ENCODE results near the gene PSMB1. TPM values are rescaled to one million over a fixed set of nuclear protein-coding genes. Genes with fewer than 3 reads are reported as not detected.

PSMB1 gene
- total RNA-seq, 1 donor = 265 TPM

DNA sequence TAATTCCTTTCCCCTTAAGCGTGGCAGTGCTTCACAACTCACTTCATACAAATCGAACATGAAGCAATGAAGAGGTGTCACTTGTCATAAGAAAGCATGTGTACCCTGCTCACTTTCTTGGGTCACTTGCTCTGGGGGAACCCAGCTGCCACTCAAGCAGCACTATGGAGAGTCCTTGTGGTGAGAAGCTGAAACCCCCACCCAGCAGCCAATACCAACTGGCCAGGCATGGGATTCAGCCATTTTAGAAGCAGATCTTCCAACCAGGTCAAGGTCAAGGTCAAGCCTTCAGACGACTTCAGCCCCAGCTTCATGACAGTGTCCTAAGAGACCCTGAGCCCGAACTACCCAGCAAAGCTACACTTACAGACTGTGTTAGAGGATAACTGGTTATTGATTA is 62.8 kb downstream of the PSMB1 start:
- Histone ChIP-seq H3K27me3 (ENCODE audit: insufficient read depth, low read length) (no peaks in the 10 kb centered on the region), H2AFZ (ENCODE audit: low read length) (no peak overlapping the region), H3K4me2 (ENCODE audit: insufficient read depth, low read length) (no peak overlapping the region), H3K79me2 (ENCODE audit: insufficient read depth, low read length) (no peaks in the 10 kb centered on the region), H3K4me3 (ENCODE audit: insufficient read depth, low read length) (no peak overlapping the region), H3K9me3 (ENCODE audit: low read depth, low read length) (no peaks in the 10 kb centered on the region), H3K4me1 (ENCODE audit: insufficient read depth, low read length) (no peaks in the 10 kb centered on the region), H3K36me3 (ENCODE audit: insufficient read depth, low read length) (no peaks in the 10 kb centered on the region), H4K20me1 (ENCODE audit: insufficient read depth, low read length) (no peaks in the 10 kb centered on the region), H3K27ac (ENCODE audit: low read depth, low read length) (no peak overlapping the region)
- TF ChIP-seq, protein P1, sequence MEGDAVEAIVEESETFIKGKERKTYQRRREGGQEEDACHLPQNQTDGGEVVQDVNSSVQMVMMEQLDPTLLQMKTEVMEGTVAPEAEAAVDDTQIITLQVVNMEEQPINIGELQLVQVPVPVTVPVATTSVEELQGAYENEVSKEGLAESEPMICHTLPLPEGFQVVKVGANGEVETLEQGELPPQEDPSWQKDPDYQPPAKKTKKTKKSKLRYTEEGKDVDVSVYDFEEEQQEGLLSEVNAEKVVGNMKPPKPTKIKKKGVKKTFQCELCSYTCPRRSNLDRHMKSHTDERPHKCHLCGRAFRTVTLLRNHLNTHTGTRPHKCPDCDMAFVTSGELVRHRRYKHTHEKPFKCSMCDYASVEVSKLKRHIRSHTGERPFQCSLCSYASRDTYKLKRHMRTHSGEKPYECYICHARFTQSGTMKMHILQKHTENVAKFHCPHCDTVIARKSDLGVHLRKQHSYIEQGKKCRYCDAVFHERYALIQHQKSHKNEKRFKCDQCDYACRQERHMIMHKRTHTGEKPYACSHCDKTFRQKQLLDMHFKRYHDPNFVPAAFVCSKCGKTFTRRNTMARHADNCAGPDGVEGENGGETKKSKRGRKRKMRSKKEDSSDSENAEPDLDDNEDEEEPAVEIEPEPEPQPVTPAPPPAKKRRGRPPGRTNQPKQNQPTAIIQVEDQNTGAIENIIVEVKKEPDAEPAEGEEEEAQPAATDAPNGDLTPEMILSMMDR (IDR thresholded peaks at IDR 0.05; ENCODE audit: extremely low read depth, low read depth, low read length) = no peak
- no peak for DNase-seq (ENCODE audit: insufficient read length, low spot score, missing footprints)

DNA sequence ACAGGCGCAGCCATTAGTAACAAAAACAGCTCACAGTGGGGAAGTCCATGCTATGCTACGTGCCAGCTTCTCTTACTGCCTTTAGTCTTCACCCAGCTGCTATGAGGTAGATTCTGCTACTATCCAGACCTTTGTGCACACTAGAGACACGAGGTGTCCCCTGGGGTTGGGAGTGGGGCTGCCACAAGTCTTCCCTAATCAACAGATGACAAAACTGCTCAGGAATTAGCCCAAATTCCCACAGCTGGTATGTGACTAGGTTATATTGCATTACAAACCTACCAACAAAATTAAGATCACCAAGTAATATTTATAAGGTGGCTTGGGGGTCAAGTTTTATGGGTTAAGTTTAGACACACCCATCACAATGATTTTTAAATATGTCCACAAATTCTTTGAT is 63.3 kb downstream of the PSMB1 start:
- no peaks in the 10 kb centered on the region for H3K9me3 ChIP-seq (ENCODE audit: low read depth, low read length)
- H3K79me2 ChIP-seq (ENCODE audit: insufficient read depth, low read length) = no peaks in the 10 kb centered on the region
- no peak overlapping the region for H3K4me2 ChIP-seq (ENCODE audit: insufficient read depth, low read length)
- no peaks in the 10 kb centered on the region for H3K27me3 ChIP-seq (ENCODE audit: insufficient read depth, low read length)
- no peaks in the 10 kb centered on the region for H3K36me3 ChIP-seq (ENCODE audit: insufficient read depth, low read length)
- no peaks in the 10 kb centered on the region for H4K20me1 ChIP-seq (ENCODE audit: insufficient read depth, low read length)
- no peak overlapping the region for H2AFZ ChIP-seq (ENCODE audit: low read length)
- no peak overlapping the region for H3K27ac ChIP-seq (ENCODE audit: low read depth, low read length)
- no peak overlapping the region for H3K4me3 ChIP-seq (ENCODE audit: insufficient read depth, low read length)
- TF ChIP-seq, protein P1 (IDR thresholded peaks at IDR 0.05; ENCODE audit: extremely low read depth, low read depth, low read length) = no peak
- no peak for DNase-seq (ENCODE audit: insufficient read length, low spot score, missing footprints)
- H3K4me1 ChIP-seq (ENCODE audit: insufficient read depth, low read length) = no peaks in the 10 kb centered on the region

DNA sequence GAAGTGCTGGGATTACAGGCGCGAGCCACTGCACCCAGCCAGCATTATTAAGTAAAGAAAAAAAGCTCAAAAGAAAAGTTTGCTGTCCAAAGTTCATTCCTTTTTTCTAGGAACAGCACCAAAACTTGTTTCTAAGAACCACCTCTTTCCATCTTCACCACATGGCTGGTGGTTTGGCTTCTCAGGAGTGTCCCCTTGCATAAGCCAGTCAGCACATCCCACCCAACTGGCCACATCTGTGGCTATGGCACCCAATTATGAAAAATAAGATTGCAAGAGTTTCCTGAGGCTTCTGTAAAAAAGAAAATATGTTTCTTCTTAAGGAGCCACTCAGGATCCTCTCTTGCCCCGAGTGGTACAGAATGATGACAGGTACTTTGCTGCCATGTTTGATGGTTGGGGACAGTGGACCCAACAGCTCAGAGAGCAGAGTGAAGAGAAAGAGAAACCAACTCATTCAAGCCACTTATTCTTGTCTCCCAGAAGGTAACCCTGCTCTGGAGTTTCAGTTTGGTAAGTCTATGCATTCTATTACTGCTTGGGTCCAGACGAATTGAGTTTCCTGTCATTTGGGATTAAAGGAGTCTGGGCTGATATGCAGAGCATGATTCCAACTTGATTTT is 65.3 kb downstream of the PSMB1 start:
- no peak for DNase-seq (ENCODE audit: insufficient read length, low spot score, missing footprints)
- Histone ChIP-seq H3K27ac (ENCODE audit: low read depth, low read length) (no peak overlapping the region), H2AFZ (ENCODE audit: low read length) (no peak overlapping the region), H3K4me3 (ENCODE audit: insufficient read depth, low read length) (no peak overlapping the region), H3K9me3 (ENCODE audit: low read depth, low read length) (no peaks in the 10 kb centered on the region), H3K4me1 (ENCODE audit: insufficient read depth, low read length) (no peaks in the 10 kb centered on the region), H3K27me3 (ENCODE audit: insufficient read depth, low read length) (no peaks in the 10 kb centered on the region), H3K79me2 (ENCODE audit: insufficient read depth, low read length) (no peaks in the 10 kb centered on the region), H3K36me3 (ENCODE audit: insufficient read depth, low read length) (no peaks in the 10 kb centered on the region), H3K4me2 (ENCODE audit: insufficient read depth, low read length) (no peak overlapping the region), H4K20me1 (ENCODE audit: insufficient read depth, low read length) (no peaks in the 10 kb centered on the region)
- TF ChIP-seq, protein P1 (IDR thresholded peaks at IDR 0.05; ENCODE audit: extremely low read depth, low read depth, low read length) = no peak

DNA sequence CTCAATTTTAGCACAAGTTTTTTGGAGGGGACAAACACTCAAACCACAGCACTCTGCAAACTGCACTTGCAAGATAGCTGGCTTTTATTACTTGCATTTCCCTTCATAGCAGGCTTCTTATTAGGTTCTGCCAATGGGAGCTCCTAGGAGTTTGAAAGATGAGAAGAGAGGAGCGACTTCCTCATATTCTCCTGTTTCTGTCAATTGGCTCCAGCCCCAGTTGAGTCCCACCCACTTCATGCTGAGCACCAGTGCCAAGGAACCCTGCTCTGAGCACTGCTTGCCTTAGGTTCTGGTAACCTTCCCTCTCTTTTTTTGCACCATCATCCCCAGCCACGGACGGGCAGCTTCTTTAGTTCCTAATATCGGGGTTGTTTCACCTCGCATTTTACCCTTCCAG is 67.9 kb downstream of the PSMB1 start:
- no peak for DNase-seq (ENCODE audit: insufficient read length, low spot score, missing footprints)
- no peaks in the 10 kb centered on the region for H4K20me1 ChIP-seq (ENCODE audit: insufficient read depth, low read length)
- H3K79me2 ChIP-seq (ENCODE audit: insufficient read depth, low read length) = no peaks in the 10 kb centered on the region
- H3K27ac ChIP-seq (ENCODE audit: low read depth, low read length) = no peak overlapping the region
- TF ChIP-seq, protein P1 (IDR thresholded peaks at IDR 0.05; ENCODE audit: extremely low read depth, low read depth, low read length) = no peak
- H3K4me1 ChIP-seq (ENCODE audit: insufficient read depth, low read length) = no peaks in the 10 kb centered on the region
- H3K4me3 ChIP-seq (ENCODE audit: insufficient read depth, low read length) = no peak overlapping the region
- H3K36me3 ChIP-seq (ENCODE audit: insufficient read depth, low read length) = no peaks in the 10 kb centered on the region
- no peak overlapping the region for H3K4me2 ChIP-seq (ENCODE audit: insufficient read depth, low read length)
- H3K27me3 ChIP-seq (ENCODE audit: insufficient read depth, low read length) = no peaks in the 10 kb centered on the region
- H2AFZ ChIP-seq (ENCODE audit: low read length) = no peak overlapping the region
- H3K9me3 ChIP-seq (ENCODE audit: low read depth, low read length) = no peaks in the 10 kb centered on the region

Other genes starting within 250 kb of the PSMB1 start
- gene FAM120B, start 246.5 kb downstream of the PSMB1 start, total RNA-seq = 13.4 and 17.1 TPM in 2 replicates
- 11.9 and 15.0 TPM in 2 replicates for gene TBP, start 1.1 kb upstream of the PSMB1 start, total RNA-seq
- 62.2 and 69.5 TPM in 2 replicates for gene PDCD2, start 31.3 kb upstream of the PSMB1 start, total RNA-seq

Measured in osteoblast (primary cell).